Endothelial cell of umbilical vein (primary cell): ENCODE results near the gene RND2. TPM values are rescaled to one million over a fixed set of nuclear protein-coding genes. Genes with fewer than 3 reads are reported as not detected.

Source experiments
- BruUV-seq: library from RNA; stranded (reverse); fragments of 400-500 nt; replicated peaks from 2 replicates; lab custom pipeline; 2021; lab: Mats Ljungman, UMichigan
- CTCF ChIA-PET: fragments of 300-600, 350-600 bp; sonication (Branson Sonifier 250); formaldehyde crosslinking; loops from one replicate; lab custom pipeline; 2021; ENCODE audit warnings: antibody characterized with exemption, inconsistent platforms; lab: Charles Lee
- POLR2A ChIA-PET: fragments of 300-600, 350-600 bp; sonication (Branson Sonifier 250); formaldehyde crosslinking; loops from one replicate; lab custom pipeline; 2021; ENCODE audit warnings: antibody characterized with exemption, inconsistent platforms; lab: Charles Lee
- DNase-seq: peaks from one replicate; pipeline ENCODE4 v3.0.0-alpha.2; 2011; ENCODE audit warnings: low read depth, low spot score
- FAIRE-seq: peaks from 2 replicates; lab custom pipeline; 2011; peaks lifted over from hg19 to GRCh38; lab: Jason Lieb, UNC
- H2AFZ ChIP-seq: 2 replicates; pipeline ENCODE4 v1.6.0; 2012; ENCODE audit warnings: low read depth, low read length, control low read depth, inconsistent platforms
- H3K27ac ChIP-seq: 2 replicates; pipeline ENCODE4 v1.5.1; 2011; ENCODE audit warnings: low read depth, mild to moderate bottlenecking, control low read depth, low read length, moderate library complexity; ENCODE audit not compliant: insufficient read depth
- H3K27me3 ChIP-seq, 2 experiments: 2 replicates each; pipeline versions ENCODE4 v1.6.0 to v1.6.1; 2011; ENCODE audit warnings: low read length in 2 of 2, mixed read lengths in 1 of 2; ENCODE audit not compliant: control insufficient read depth in 2 of 2, insufficient read depth in 2 of 2
- H3K36me3 ChIP-seq, 2 experiments: 2 replicates in 1 of 2; 3 replicates in 1 of 2; pipeline ENCODE4 v1.5.1; 2011; ENCODE audit warnings: low read length in 2 of 2, mild to moderate bottlenecking in 1 of 2, moderate library complexity in 1 of 2; ENCODE audit not compliant: control insufficient read depth in 2 of 2, insufficient read depth in 2 of 2; ENCODE audit errors: extremely low read depth in 1 of 2
- H3K4me1 ChIP-seq: 3 replicates; pipeline ENCODE4 v1.5.1; 2011; ENCODE audit warnings: mild to moderate bottlenecking, low read length; ENCODE audit not compliant: control insufficient read depth, insufficient read depth; ENCODE audit errors: extremely low read depth
- H3K4me2 ChIP-seq: 2 replicates; pipeline ENCODE4 v1.6.1; 2011; ENCODE audit warnings: low read length, control low read depth, mixed read lengths; ENCODE audit not compliant: insufficient read depth
- H3K4me3 ChIP-seq, 3 experiments: fragments of 200-600 bp in 1 of 3; sonication (generic), shearing (Covaris generic) in 1 of 3; replicated peaks in 1 of 3; 2 replicates each; pipeline ENCODE4 v1.5.1; 2011 to 2016; ENCODE audit warnings: control low read depth in 3 of 3, low read length in 3 of 3, mild to moderate bottlenecking in 2 of 3, inconsistent platforms in 1 of 3, low read depth in 1 of 3, moderate library complexity in 1 of 3; ENCODE audit not compliant: insufficient read depth in 1 of 3
- H3K79me2 ChIP-seq: 2 replicates; pipeline ENCODE4 v1.6.0; 2012; ENCODE audit warnings: low read length, inconsistent platforms; ENCODE audit not compliant: control insufficient read depth, insufficient read depth
- H3K9ac ChIP-seq: replicated peaks from 2 replicates; pipeline ENCODE3; 2011; ENCODE audit warnings: low read length, control low read depth; ENCODE audit not compliant: insufficient read depth; ENCODE audit errors: extremely low read depth
- H3K9me1 ChIP-seq: replicated peaks from 3 replicates; pipeline ENCODE4 v1.6.0; 2011; ENCODE audit warnings: mild to moderate bottlenecking, low read length; ENCODE audit not compliant: control insufficient read depth, insufficient read depth; ENCODE audit errors: extremely low read depth
- H3K9me3 ChIP-seq: replicated peaks from 2 replicates; pipeline ENCODE4 v1.5.1; 2012; ENCODE audit warnings: low read length, inconsistent platforms; ENCODE audit not compliant: control insufficient read depth, insufficient read depth
- H4K20me1 ChIP-seq: replicated peaks from 2 replicates; pipeline ENCODE3; 2011; ENCODE audit warnings: mild to moderate bottlenecking, low read length; ENCODE audit not compliant: control insufficient read depth, insufficient read depth; ENCODE audit errors: extremely low read depth
- CTCF ChIP-seq, 2 donors: IDR thresholded peaks; 1 replicate in 1 of 2; 2 replicates in 1 of 2; pipeline ENCODE4 v1.5.1; 2011; ENCODE audit warnings: low read length in 2 of 2, mild to moderate bottlenecking in 2 of 2, moderate library complexity in 2 of 2, control low read depth in 1 of 2, inconsistent platforms in 1 of 2, low read depth in 1 of 2; ENCODE audit not compliant: insufficient read depth in 1 of 2; ENCODE audit errors: extremely low read depth in 1 of 2
- EZH2 ChIP-seq: IDR thresholded peaks from 2 replicates; pipeline ENCODE4 v1.6.1; 2012; ENCODE audit warnings: borderline replicate concordance, low read depth, mild to moderate bottlenecking, moderate library complexity, low read length, inconsistent platforms; ENCODE audit not compliant: severe bottlenecking
- FOS ChIP-seq: IDR thresholded peaks from 2 replicates; pipeline ENCODE4 v1.6.1; 2011; ENCODE audit warnings: mild to moderate bottlenecking, low read length, moderate library complexity, borderline replicate concordance; ENCODE audit not compliant: insufficient read depth
- GATA2 ChIP-seq: IDR thresholded peaks from 2 replicates; pipeline ENCODE4 v1.7.0; 2011; ENCODE audit warnings: low read depth, mild to moderate bottlenecking, moderate library complexity, mixed read lengths, low read length; ENCODE audit not compliant: insufficient read length, insufficient read depth
- JUN ChIP-seq: IDR thresholded peaks from 2 replicates; pipeline ENCODE4 v1.6.1; 2011; ENCODE audit warnings: borderline replicate concordance, low read depth; ENCODE audit not compliant: insufficient read length, insufficient read depth
- MAX ChIP-seq: IDR thresholded peaks from 2 replicates; pipeline ENCODE4 v1.6.1; 2011; ENCODE audit not compliant: insufficient read depth, insufficient read length
- MYC ChIP-seq: IDR thresholded peaks from one replicate; pipeline ENCODE4 v1.6.1; 2011; ENCODE audit warnings: mild to moderate bottlenecking, low read depth, low read length
- POLR2A ChIP-seq: IDR thresholded peaks from 2 replicates; pipeline ENCODE4 v1.6.1; 2012; ENCODE audit warnings: low read depth, mild to moderate bottlenecking, control low read depth, low read length
- POLR2AphosphoS5 ChIP-seq: IDR thresholded peaks from 2 replicates; pipeline ENCODE4 v1.6.1; 2012; ENCODE audit warnings: low read depth, mild to moderate bottlenecking, control low read depth, low read length, moderate library complexity; ENCODE audit not compliant: insufficient read depth
- dilution Hi-C: fragments of 300-500 bp; cut with MboI; formaldehyde crosslinking; loops from one replicate; pipeline ENCODE4 v1.15.0; 2019; ENCODE audit warnings: low sequenced_read_pairs; ENCODE audit not compliant: extremely low pct_ligation_motif_present
- intact Hi-C: fragments of 100-400 bp; cut with micrococcal nuclease; formaldehyde crosslinking; loops from one replicate; pipeline ENCODE4 v1.10.0; 2022
- polyA plus RNA-seq, 4 experiments: library from polyadenylated mRNA; depleted of rRNA in 3 of 4; stranded (reverse) in 3 of 4; unstranded in 1 of 4; fragments of >200 nt; gene quantifications; 2 replicates each; pipeline versions ENCODE4 v1.2.1 to v1.2.3, GENCODE V29; 2011 to 2012; ENCODE audit warnings: missing spikeins in 1 of 4
- total RNA-seq: library from RNA; stranded (reverse); gene quantifications from 2 replicates; pipeline ENCODE4 v1.2.3, GENCODE V29; 2021

The RND2 gene
- total and polyA plus RNA-seq, 2 donors (not counting 3 experiments of a cell fraction or from before 2014, with no cell fraction given): 0.81 to 0.97 TPM

GRCh38 chr17:43070872-43071271 is 45.8 kb downstream of the RND2 start:
- no peak overlapping the region for H3K4me3 ChIP-seq
- H3K27ac ChIP-seq: no peak overlapping the region
- ChIA-PET POLR2A (no interaction called here), CTCF (interaction anchor here (1.0 to 1.3 kb wide), 2 partner anchors 11 to 17 kb away, joined by 3 to 4 read pairs; no protein-coding TSS in a partner anchor)
- H3K36me3 ChIP-seq: no peaks in the 10 kb centered on the region
- no peaks in the 10 kb centered on the region for H3K9me1 ChIP-seq
- no TSS peak for BruUV-seq
- dilution Hi-C loops: no loop called here
- no peak overlapping the region for H3K4me2 ChIP-seq
- no peak overlapping the region for H2AFZ ChIP-seq
- no peaks in the 10 kb centered on the region for H3K79me2 ChIP-seq
- no peaks in the 10 kb centered on the region for H3K27me3 ChIP-seq
- TF ChIP-seq FOS: no peak
- TF ChIP-seq EZH2: no peak
- TF ChIP-seq POLR2A: no peak
- TF ChIP-seq MAX: no peak
- no peak for TF ChIP-seq CTCF (IDR thresholded peaks at IDR 0.05; ENCODE audit: extremely low read depth in 1 of 2, insufficient read depth in 1 of 2, low read depth in 1 of 2, low read length in 2 of 2)
- no peaks in the 10 kb centered on the region for H3K4me1 ChIP-seq
- H4K20me1 ChIP-seq: no peaks in the 10 kb centered on the region
- FAIRE-seq (no peak), DNase-seq (no peak)
- intact Hi-C loops: no loop called here
- H3K9ac ChIP-seq: no peak overlapping the region
- H3K9me3 ChIP-seq: no peaks in the 10 kb centered on the region

- Histone ChIP-seq H4K20me1 (no peaks in the 10 kb centered on the region), H2AFZ (no peak overlapping the region), H3K4me1 (no peaks in the 10 kb centered on the region), H3K9me3 (no peaks in the 10 kb centered on the region), H3K79me2 (no peaks in the 10 kb centered on the region), H3K9me1 (no peaks in the 10 kb centered on the region), H3K36me3 (no peaks in the 10 kb centered on the region), H3K27me3 (no peaks in the 10 kb centered on the region), H3K27ac (no peak overlapping the region), H3K4me3 (no peak overlapping the region), H3K4me2 (no peak overlapping the region), H3K9ac (no peak overlapping the region)
- FAIRE-seq (no peak), DNase-seq (no peak)
- CTCF ChIA-PET: interaction anchor here (0.8 to 1.2 kb wide), 3 partner anchors 8 to 51 kb away, joined by 3 to 5 read pairs (median 3); no protein-coding TSS in a partner anchor
- TF ChIP-seq POLR2AphosphoS5 (no peak), EZH2 (no peak), GATA2 (no peak), MAX (no peak), JUN (no peak), FOS (no peak), MYC (no peak), POLR2A (no peak)
- POLR2A ChIA-PET: no interaction called here
- intact Hi-C loops: no loop called here
- BruUV-seq: no TSS peak
- dilution Hi-C loops: no loop called here
Measured at GRCh38 chr17:43074869-43075268, 49.8 kb downstream of the RND2 start.
